Activated CD4-positive, alpha-beta T cell treated with anti-CD3 and anti-CD28 coated beads, Interleukin-2, amount 50 U/mL, for 24 hours (primary cell): ENCODE data around the gene MIER2.
"Not testable (repeated sequence)": the region's sequence is repeated elsewhere in the genome, so short reads cannot be mapped to it uniquely, and the experiment has no call there.

Experiments
- DNase-seq, 2 donors: peaks; one replicate each; pipeline ENCODE4 v3.0.0-alpha.2; 2020; ENCODE audit warnings: low read depth in 1 of 2, low spot score in 1 of 2

Gene MIER2

GRCh38 chr19:364496-365287, 20.1 kb upstream of the MIER2 start:
- DNase-seq = no peak

- no peak for DNase-seq
Observed at GRCh38 chr19:362683-363082, 18.1 kb upstream of the MIER2 start.

GRCh38 chr19:362154-362553, 17.6 kb upstream of the MIER2 start:
- no peak for DNase-seq

GRCh38 chr19:359653-359925, 15.0 kb upstream of the MIER2 start:
- no peak for DNase-seq

- not testable (repeated sequence) for DNase-seq
Observed at GRCh38 chr19:355536-355935, 10.9 kb upstream of the MIER2 start.

- no peak for DNase-seq
Observed at GRCh38 chr19:355134-355533, 10.5 kb upstream of the MIER2 start.

- DNase-seq = no peak
Observed at GRCh38 chr19:351976-352625, 7.5 kb upstream of the MIER2 start.

GRCh38 chr19:347946-348861, 3.6 kb upstream of the MIER2 start:
- no peak for DNase-seq

- DNase-seq = no peak
Observed at GRCh38 chr19:345320-345879, 804 bp upstream of the MIER2 start.

GRCh38 chr19:343941-344624, 513 bp downstream of the MIER2 start:
- no peak for DNase-seq

- no peak for DNase-seq
Observed at GRCh38 chr19:343451-343931, 1.1 kb downstream of the MIER2 start.

GRCh38 chr19:342801-343421, 1.7 kb downstream of the MIER2 start:
- DNase-seq = no peak

- no peak for DNase-seq
Observed at GRCh38 chr19:342128-342455, 2.5 kb downstream of the MIER2 start.

GRCh38 chr19:341386-342127, 3.0 kb downstream of the MIER2 start:
- no peak for DNase-seq

GRCh38 chr19:340620-341385, 3.8 kb downstream of the MIER2 start:
- DNase-seq = no peak

GRCh38 chr19:339262-339887, 5.2 kb downstream of the MIER2 start:
- no peak for DNase-seq

GRCh38 chr19:338421-338820, 6.2 kb downstream of the MIER2 start:
- DNase-seq = no peak

- no peak for DNase-seq
Observed at GRCh38 chr19:336067-336614, 8.5 kb downstream of the MIER2 start.
